ENCODE results near the gene CEACAM8.

DNA sequence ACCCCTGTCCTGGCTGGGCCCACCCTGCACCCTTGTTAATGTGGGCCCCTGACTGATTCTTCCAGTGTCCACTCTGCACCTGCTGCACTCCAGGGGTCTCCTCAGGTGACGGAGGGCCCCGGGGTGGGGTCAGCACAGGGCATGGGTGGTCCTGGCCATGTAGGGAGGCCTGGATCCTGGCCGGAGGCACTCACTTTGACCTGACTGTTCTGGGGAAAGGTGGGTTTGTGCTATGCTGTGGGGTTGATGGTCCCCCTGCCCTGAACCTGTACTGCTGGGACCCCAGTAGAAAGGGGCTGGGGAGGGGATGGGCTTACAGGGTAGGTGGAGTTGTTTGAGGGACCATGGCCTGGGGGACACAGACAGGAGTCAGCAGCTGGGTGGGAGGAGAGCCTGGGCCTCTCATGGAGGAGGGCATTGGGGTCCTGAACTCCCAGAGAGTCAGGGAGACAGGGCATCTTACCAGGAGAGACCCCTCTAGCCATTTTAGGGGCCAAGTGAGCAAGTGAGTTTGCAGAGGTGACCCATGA lies 40.6 kb downstream of the CEACAM8 start:
- TF ChIP-seq, protein P1, sequence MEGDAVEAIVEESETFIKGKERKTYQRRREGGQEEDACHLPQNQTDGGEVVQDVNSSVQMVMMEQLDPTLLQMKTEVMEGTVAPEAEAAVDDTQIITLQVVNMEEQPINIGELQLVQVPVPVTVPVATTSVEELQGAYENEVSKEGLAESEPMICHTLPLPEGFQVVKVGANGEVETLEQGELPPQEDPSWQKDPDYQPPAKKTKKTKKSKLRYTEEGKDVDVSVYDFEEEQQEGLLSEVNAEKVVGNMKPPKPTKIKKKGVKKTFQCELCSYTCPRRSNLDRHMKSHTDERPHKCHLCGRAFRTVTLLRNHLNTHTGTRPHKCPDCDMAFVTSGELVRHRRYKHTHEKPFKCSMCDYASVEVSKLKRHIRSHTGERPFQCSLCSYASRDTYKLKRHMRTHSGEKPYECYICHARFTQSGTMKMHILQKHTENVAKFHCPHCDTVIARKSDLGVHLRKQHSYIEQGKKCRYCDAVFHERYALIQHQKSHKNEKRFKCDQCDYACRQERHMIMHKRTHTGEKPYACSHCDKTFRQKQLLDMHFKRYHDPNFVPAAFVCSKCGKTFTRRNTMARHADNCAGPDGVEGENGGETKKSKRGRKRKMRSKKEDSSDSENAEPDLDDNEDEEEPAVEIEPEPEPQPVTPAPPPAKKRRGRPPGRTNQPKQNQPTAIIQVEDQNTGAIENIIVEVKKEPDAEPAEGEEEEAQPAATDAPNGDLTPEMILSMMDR (IDR thresholded peaks at IDR 0.05 in 4 of 5, conservative IDR thresholded peaks at IDR 0.05 in 1 of 5) = no peak
- no peak for TF ChIP-seq POLR2A (IDR thresholded peaks at IDR 0.05)
